Stimulated activated CD8-positive, alpha-beta memory T cell treated with anti-CD3 and anti-CD28 coated beads, Interleukin-15, amount 100 ng/mL, for 1 hour (primary cell): ENCODE measurements around the gene PCDHAC1.
"Not testable (repeated sequence)": the region's sequence is repeated elsewhere in the genome, so short reads cannot be mapped to it uniquely, and the experiment has no call there.

Experiments
- DNase-seq: peaks from one replicate; pipeline ENCODE4 v3.0.0-alpha.2; 2020; ENCODE audit warnings: low read depth

The PCDHAC1 gene

GRCh38 chr5:140925806-140926442, at the start of gene PCDHAC1:
Gene PCDHAC1 (plus strand): TSS chr5:140926299. CDS start chr5:140926893, 594 bp downstream.
- DNase-seq = no peak

- not testable (repeated sequence) for DNase-seq
These were observed 49.4 kb upstream of the PCDHAC1 start for GRCh38 chr5:140876541-140877261.

GRCh38 chr5:140877262-140877581, 48.9 kb upstream of the PCDHAC1 start:
- DNase-seq = no peak

GRCh38 chr5:140881889-140882590, 44.1 kb upstream of the PCDHAC1 start, which contains the start of gene PCDHA13:
Gene PCDHA13 (plus strand): TSS chr5:140882124. CDS start chr5:140882269, 145 bp downstream.
- DNase-seq = no peak

DNA sequence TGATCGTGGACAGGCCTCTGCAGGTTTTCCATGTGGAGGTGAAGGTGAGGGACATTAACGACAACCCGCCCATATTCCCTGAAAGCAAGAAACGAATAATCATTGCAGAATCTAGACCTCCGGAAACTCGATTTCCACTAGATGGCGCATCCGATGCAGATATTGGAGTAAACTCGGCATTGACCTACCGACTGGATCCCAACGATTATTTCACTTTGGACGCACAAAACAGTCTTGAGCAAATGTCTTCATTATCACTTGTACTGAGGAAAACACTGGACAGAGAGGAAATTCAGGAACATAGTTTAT, 43.6 kb upstream of the PCDHAC1 start:
- no peak for DNase-seq

DNA sequence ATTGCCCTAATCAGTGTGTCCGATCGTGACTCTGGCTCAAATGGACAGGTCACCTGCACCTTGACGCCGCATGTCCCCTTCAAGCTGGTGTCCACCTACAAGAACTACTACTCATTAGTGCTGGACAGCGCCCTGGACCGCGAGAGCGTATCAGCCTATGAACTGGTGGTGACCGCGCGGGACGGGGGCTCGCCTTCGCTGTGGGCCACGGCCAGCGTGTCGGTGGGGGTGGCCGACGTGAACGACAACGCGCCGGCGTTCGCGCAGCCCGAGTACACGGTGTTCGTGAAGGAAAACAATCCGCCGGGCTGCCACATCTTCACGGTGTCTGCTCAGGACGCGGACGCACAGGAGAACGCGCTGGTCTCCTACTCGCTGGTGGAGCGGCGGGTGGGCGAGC, 42.7 kb upstream of the PCDHAC1 start:
- DNase-seq = no peak

DNA sequence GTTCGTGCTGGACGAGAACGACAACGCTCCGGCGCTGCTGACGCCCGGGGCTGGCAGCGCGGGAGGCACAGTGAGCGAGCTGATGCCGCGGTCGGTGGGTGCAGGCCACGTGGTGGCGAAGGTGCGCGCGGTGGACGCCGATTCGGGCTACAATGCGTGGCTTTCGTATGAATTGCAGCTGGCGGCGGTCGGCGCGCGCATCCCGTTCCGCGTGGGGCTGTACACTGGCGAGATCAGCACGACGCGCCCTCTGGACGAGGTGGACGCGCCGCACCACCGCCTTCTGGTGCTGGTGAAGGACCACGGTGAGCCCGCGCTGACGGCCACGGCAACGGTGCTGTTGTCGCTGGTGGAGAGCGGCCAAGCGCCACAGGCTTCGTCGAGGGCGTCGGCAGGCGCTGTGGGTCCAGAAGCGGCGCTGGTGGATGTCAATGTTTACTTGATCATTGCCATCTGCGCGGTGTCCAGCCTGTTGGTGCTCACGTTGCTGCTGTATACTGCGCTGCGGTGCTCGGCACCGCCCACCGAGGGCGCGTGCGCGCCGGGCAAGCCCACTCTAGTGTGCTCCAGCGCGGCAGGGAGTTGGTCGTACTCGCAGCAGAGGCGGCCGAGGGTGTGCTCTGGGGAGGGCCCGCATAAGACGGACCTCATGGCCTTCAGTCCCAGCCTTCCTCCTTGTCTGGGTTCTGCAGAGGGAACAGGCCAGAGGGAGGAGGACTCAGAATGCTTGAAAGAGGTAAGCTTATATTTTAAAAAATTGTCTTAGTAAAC, 42.0 kb upstream of the PCDHAC1 start:
- no peak for DNase-seq

- no peak for DNase-seq
These were observed 9.8 kb upstream of the PCDHAC1 start for GRCh38 chr5:140916325-140916724.

DNA sequence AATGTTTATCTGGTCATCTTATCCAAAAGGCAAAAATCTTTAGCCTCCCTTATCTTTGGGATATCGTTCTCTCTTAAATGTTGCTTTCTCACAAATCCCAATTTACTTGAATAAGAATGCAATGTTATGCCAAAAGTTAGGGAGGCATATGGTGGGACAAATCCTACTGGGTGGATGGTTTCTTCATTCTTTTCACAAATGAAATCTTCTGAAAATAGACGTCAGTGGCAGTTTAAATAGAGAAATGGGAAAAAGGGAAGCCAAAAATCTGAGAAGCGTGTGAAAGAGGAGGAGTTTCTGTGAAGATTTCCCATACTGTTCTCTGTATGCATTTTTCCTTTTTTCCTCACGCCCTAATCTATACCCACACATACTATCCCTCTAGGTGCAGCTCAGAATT, 2.5 kb upstream of the PCDHAC1 start:
- no peak for DNase-seq

DNA sequence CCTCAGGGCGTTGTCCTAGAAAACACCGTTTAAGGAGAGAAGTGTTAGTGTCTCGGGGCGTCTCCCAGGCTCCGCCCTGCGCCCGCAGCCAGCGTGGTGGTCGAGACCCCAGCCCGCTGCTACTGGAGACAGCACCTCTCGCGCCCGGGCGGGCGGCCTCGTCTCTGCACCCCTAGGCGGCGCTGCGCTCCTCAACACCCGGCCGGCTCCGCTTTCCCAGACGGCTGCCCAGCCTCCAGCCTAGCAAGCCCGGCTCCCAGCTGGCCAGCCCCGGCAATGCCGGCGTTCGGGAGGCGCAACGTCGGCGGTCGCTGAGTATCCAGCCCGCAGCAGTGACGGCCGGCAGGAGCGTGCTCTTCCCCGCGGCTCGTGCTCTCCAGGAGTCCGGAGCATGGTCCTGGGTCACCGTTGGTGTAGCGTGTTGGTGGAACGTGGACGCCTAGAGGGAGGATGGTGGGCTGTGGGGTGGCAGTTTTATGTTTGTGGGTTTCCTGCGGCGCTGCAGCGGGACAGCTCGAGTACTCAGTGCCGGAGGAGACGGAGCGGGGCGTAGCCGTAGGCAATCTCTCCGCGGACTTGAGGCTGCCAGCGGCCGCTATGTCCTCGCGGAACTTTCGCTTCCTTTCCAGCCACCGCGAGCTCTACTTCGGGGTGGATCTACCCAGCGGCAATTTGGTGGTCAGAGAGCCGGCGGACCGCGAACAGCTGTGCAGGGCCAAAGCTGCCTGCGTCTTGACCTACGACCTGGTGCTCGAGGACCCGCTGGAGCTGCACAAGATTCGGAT, 536 bp downstream of the PCDHAC1 start:
- DNase-seq = no peak

GRCh38 chr5:140927228-140927573, 1.1 kb downstream of the PCDHAC1 start:
- no peak for DNase-seq

DNA sequence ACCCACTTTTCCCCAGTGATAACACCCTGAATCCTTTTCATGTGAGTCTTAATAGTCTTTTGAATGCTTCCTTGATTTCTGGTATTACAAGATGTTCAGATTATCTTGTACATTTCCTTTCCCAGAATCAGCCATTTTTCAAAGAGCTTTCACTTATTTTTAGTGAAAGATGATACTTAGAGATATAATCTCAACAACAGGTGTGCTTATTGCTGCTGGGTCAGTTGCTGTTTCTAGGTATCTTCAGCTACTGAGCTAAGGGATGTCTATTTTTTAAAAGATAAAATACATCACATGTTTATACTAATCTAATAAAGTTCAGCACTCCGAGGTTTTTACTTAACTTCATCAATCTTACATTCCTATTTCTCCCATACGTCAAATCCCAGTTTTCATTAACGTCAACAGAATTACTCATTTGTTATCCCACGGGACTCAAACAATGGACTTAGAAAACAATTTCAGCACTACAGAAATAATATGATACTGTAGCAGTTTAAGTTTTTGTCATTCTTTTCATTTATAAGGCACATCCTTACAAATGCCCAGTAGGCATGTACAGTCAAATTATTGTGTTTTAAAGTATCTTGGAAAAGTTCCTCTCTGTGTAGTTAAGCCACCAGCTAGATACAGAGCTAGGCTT, 9.0 kb downstream of the PCDHAC1 start:
- DNase-seq = no peak

- no peak for DNase-seq
These were observed 20.5 kb downstream of the PCDHAC1 start for GRCh38 chr5:140946578-140946977.

DNA sequence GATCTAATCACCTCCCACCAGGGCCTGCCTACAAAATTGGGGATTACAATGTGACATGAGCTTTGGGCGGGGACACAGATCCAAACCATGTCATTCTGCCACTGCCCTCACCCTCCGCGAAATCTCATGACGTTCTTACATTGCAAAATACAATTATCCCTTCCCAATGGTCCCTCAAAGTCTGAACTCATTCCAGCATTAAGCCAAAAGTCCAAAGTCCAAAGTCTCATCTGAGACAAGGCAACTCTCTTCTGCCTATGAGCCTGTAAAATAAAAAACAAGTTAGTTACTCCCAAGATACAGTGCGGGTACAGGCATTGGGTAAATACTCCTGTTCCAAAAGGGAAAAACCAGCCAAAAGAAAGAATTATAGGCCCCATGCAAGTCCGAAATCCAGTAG, 25.5 kb downstream of the PCDHAC1 start:
- DNase-seq = no peak

DNA sequence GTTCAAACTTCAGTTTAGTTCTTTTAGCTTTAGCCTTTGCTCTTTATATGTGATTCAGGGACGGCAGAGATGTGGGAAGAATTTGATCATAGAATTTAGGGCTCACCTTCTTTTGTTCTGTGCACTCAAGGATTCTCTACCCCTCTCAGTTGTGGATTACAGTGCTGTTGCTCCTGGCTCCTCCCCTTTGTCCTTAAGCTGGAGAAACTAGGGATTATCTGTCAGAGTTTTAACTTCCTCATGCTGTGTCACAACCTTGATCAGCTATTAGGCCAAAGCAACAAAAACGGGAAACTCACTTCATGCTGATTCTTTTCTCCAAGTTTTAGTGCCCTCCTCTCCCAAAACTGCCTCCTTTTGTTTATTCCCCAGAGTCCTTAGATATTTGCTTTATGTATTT, 27.1 kb downstream of the PCDHAC1 start:
- DNase-seq = no peak

DNA sequence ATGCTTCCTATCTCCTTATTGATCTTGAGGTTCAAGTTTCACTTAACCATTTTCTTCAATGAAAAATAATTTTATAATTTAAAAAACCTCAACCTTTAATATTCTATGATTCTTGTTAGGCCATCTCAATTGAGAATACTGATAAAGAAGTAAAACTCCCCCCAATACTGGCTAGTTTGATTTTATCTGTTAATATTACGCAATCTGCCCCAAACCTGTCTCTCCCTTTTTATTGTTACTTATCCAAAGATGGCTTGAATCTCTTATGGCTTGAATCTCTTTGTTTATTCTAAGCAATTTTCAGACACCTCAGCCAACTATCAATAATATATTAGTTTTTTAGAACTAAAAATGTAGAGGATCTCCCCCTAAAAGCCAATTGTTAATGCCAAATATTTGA, 36.1 kb downstream of the PCDHAC1 start:
- DNase-seq = no peak

DNA sequence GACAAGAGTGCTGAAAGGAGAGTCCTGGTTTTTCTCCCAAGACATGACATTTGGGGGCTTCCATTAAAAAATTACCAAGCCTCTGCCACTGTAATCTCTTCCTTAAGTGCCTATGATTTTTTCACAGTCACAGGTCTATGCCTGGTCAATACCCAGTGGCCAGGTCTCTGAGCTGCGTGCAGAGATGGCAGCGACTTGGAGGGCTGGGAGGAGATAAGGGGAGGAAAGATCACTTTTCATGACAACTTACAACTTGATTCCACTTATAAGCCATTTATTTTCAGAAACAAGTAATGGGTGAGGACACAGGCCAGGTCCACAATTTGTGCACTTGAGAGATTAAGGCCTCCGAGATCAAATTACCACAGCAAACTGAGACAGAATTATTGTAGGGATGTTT, 38.3 kb downstream of the PCDHAC1 start:
- DNase-seq = no peak

DNA sequence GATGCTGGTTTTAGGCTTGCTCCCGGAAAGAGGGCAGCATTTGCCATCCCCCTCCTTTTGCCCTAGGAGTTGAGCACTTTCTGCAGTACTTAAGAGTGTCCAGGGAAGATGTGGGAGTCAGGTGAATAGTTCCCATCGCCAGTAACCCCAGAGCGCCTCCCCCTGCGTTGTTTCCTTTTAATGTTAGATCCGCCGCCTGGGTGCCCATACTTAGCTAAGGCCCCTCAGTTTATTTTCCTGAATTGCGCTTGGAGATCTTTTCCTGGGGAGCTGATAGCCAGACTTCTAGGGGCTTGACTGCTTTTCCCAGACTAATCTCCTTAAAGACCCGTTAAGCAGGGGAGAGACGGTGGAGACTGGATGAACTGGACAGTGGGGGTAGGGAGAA, 39.8 kb downstream of the PCDHAC1 start:
- DNase-seq = no peak

DNA sequence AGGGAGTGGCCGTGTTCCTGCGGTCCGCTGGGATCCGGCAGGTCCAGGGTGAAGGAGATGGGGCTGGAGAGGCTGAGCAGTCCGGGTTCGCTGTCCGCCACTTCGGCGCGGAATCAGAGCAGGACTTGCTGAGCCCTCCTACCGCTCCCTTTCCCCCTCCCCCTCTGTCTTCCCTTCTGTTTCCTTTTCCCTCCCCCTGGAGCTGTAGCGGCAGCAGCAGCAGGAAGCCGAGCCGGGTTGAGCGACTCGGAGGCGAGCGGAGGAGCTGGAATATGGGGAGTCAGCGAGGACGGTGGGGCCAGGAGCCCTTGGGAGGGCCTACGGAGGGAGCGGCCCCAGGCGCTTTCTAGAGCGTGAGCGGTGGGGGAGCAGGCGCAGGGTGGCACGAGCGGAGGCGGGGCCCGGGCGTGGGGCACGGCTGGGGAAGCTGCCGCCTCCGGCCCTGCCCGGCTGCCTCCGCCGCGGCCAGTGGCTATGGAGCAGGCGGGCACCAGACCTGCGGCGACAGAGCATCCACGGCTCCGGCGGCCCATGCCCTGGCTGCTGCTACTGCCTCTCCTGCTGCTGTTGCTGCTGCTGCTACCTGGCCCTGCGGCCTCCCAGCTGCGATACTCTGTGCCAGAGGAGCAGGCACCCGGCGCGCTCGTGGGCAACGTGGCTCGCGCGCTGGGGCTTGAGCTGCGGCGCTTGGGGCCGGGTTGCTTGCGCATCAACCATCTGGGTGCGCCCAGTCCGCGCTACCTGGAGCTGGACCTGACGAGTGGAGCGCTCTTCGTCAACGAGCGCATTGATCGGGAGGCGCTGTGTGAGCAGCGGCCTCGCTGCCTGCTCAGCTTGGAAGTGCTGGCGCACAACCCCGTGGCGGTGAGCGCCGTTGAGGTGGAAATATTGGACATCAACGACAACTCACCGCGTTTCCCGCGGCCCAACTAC, 40.5 kb downstream of the PCDHAC1 start, which contains the start of gene PCDHAC2:
PCDHAC2 (plus strand) TSS at position 184 of the 933 bp plus-strand sequence; CDS start at position 475, 291 bp downstream.
- DNase-seq = no peak

GRCh38 chr5:140967226-140967893, 41.3 kb downstream of the PCDHAC1 start:
- no peak for DNase-seq
